Heart right ventricle (tissue), 16 donors: ENCODE results near the gene SLC2A9. TPM values are rescaled to one million over a fixed set of nuclear protein-coding genes. Genes with fewer than 3 reads are reported as not detected.
A peak's percentile ranks its signal among the peaks of the same experiment; 100 is the strongest.

Experiments
- ATAC-seq, 8 donors: fragments of 200-7000 bp; cut with Tn5 transposase; one replicate each; pipeline ENCODE4 v1.9.1; 2020; ENCODE audit warnings: mild to moderate bottlenecking in 8 of 8, moderate library complexity in 8 of 8, moderate number of reproducible peaks in 1 of 8
- DNase-seq, 2 donors: peaks; one replicate each; pipeline ENCODE4 v3.0.0-alpha.2; 2020
- H3K27ac ChIP-seq, 10 donors: fragments of 200-600 bp; sonication (generic) in 2 of 10; one replicate each; pipeline versions ENCODE4 v1.5.0 to v1.8.0; 2020 to 2022; ENCODE audit warnings: mild to moderate bottlenecking in 3 of 10
- H3K27me3 ChIP-seq, 7 donors: fragments of 200-600 bp; one replicate each; pipeline ENCODE4 v1.8.0; 2021 to 2022; ENCODE audit warnings: mild to moderate bottlenecking in 2 of 7
- H3K36me3 ChIP-seq, 9 donors: fragments of 200-600 bp; sonication (generic) in 1 of 9; one replicate each; pipeline versions ENCODE4 v1.5.0 to v1.8.0; 2020 to 2022; ENCODE audit warnings: mild to moderate bottlenecking in 2 of 9
- H3K4me1 ChIP-seq, 9 donors: fragments of 200-600 bp; sonication (generic) in 1 of 9; one replicate each; pipeline versions ENCODE4 v1.5.0 to v1.8.0; 2020 to 2022; ENCODE audit warnings: mild to moderate bottlenecking in 4 of 9
- H3K4me3 ChIP-seq, 10 donors: fragments of 200-600 bp; sonication (generic) in 2 of 10; one replicate each; pipeline versions ENCODE4 v1.5.0 to v1.8.0; 2020 to 2022; ENCODE audit warnings: mild to moderate bottlenecking in 7 of 10, moderate library complexity in 2 of 10
- H3K9me3 ChIP-seq, 11 donors: fragments of 200-600 bp in 10 of 11; sonication (generic) in 2 of 11; one replicate each; pipeline versions ENCODE4 v1.5.0 to v1.8.0; 2013 to 2022; ENCODE audit warnings: mild to moderate bottlenecking in 2 of 11, control low read depth in 1 of 11, moderate library complexity in 1 of 11
- WGBS, 2 donors: extraction: QIAGEN DNeasy Blood & Tissue Kit; methylation state at CpG; one replicate each; pipeline ENCODE4 v1.1.7; 2013; ENCODE audit warnings: inconsistent platforms in 1 of 2; 5-methylcytosine and 5-hydroxymethylcytosine counted together
- intact Hi-C, 10 donors: fragments of 100-400 bp; cut with DNase I; formaldehyde crosslinking; loops; one replicate each; pipeline versions ENCODE4 v1.11.1 to v1.14.2; 2022
- polyA plus RNA-seq, 2 donors: library from polyadenylated mRNA; stranded (reverse); fragments of 200-250 nt; gene quantifications; one replicate each; pipeline ENCODE4 v1.2.3, GENCODE V29; 2013
- total RNA-seq, 10 donors: library from RNA; stranded (reverse); fragmentation: NEBNext Ultra II Directional in 3 of 10; extraction: Animal tissue kit (Norgen Biotek cat#: 25700) in 3 of 10; gene quantifications; one replicate each; pipeline versions ENCODE4 v1.2.1 to v1.2.4, GENCODE V29; 2021 to 2023
- TF ChIP-seq, protein P1 (sequence below), 9 donors: fragments of 200-600 bp; sonication (generic) in 2 of 9; IDR thresholded peaks; one replicate each; pipeline versions ENCODE4 v1.5.0 to v1.8.0; 2021 to 2022; ENCODE audit warnings: antibody characterized with exemption in 9 of 9, mild to moderate bottlenecking in 5 of 9, moderate library complexity in 1 of 9
- donor health status: Arrhythmogenic right ventricular cardiomyopathy.
- donor health status: ischemic (EF 13 %, LVEDD 7.1; RV severe dilation, severe dysfunction).
- donor health status: healthy with polysubstance abuse.
- donor health status: DM: no; HTN: yes; CAD: no.
- donor health status: DM: no; HTN: no; CAD: no.
- donor health status: ischemic (EF 25% LVEDD 6.9; RV normal size, moderate dysfunction).
- donor health status: ischemic (EF 25% LVEDD 5.7; RV mildly dilated, moderate dysfunction).
- donor health status: healthy.
- donor health status: DM: yes; HTN: yes; CAD: no.
- donor health status: Ischemic cardiomyopathy.
- donor health status: ischemic (EF 35%, LVEDD 5.7; RV mildly dilated, moderate dysfunction).
- donor health status: nonischemic (EF 11% LVEDD 7.7; RV severe dilation, severe dysfunction).
- donor health status: DM: yes; HTN: yes; CAD: no.
- donor health status: PGD.
- donor health status: ischemic (EF 29% LVEDD 5.4; RV normal size, mild dysfunction).
- donor health status: nonischemic (EF 23%, LVEDD 6.1; RV moderate dilation, normal function).

Gene SLC2A9
- total and polyA plus RNA-seq, 12 donors, result 3.1 to 10.9 (median 5.5) TPM

DNA sequence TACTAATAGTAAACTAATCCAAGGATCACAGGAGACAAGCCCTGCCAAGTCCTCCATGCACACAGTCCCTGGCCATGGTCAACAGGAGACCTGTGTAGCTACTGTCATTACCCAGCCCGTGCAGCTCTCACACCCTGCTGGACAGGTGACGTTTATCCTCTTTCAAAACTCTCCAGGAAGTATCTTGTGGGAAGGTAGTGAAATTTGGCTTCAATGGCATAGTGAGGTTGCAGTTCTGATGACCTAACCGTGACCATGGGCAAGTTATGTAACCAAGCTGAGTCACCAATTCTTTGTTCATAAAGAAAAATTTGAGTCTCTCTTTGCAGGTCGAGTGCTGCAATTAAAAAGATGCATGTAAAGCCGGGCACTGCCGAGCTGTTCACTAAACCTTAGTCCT lies 11.3 kb upstream of the SLC2A9 start:
- Histone ChIP-seq H3K4me3 (no peak overlapping the region), H3K27ac (peak overlapping the region in 9 of 10 donors; percentile 17 to 85 (median 58)), H3K36me3 (no peaks in the 10 kb centered on the region), H3K4me1 (peaks cover 16 to 56% (median 38%) of the 10 kb centered on the region in 9 donors), H3K9me3 (no peaks in the 10 kb centered on the region), H3K27me3 (no peaks in the 10 kb centered on the region)
- WGBS, 2 donors, result 44 to 57% methylated on average over 6 of the region's 6 CpGs
- ATAC-seq (peak in 6 of 8 donors; percentile 27 to 55 (median 32)), DNase-seq (no peak)
- TF ChIP-seq, protein P1, sequence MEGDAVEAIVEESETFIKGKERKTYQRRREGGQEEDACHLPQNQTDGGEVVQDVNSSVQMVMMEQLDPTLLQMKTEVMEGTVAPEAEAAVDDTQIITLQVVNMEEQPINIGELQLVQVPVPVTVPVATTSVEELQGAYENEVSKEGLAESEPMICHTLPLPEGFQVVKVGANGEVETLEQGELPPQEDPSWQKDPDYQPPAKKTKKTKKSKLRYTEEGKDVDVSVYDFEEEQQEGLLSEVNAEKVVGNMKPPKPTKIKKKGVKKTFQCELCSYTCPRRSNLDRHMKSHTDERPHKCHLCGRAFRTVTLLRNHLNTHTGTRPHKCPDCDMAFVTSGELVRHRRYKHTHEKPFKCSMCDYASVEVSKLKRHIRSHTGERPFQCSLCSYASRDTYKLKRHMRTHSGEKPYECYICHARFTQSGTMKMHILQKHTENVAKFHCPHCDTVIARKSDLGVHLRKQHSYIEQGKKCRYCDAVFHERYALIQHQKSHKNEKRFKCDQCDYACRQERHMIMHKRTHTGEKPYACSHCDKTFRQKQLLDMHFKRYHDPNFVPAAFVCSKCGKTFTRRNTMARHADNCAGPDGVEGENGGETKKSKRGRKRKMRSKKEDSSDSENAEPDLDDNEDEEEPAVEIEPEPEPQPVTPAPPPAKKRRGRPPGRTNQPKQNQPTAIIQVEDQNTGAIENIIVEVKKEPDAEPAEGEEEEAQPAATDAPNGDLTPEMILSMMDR (IDR thresholded peaks at IDR 0.05), result no peak
- intact Hi-C loops, result no loop called here

DNA sequence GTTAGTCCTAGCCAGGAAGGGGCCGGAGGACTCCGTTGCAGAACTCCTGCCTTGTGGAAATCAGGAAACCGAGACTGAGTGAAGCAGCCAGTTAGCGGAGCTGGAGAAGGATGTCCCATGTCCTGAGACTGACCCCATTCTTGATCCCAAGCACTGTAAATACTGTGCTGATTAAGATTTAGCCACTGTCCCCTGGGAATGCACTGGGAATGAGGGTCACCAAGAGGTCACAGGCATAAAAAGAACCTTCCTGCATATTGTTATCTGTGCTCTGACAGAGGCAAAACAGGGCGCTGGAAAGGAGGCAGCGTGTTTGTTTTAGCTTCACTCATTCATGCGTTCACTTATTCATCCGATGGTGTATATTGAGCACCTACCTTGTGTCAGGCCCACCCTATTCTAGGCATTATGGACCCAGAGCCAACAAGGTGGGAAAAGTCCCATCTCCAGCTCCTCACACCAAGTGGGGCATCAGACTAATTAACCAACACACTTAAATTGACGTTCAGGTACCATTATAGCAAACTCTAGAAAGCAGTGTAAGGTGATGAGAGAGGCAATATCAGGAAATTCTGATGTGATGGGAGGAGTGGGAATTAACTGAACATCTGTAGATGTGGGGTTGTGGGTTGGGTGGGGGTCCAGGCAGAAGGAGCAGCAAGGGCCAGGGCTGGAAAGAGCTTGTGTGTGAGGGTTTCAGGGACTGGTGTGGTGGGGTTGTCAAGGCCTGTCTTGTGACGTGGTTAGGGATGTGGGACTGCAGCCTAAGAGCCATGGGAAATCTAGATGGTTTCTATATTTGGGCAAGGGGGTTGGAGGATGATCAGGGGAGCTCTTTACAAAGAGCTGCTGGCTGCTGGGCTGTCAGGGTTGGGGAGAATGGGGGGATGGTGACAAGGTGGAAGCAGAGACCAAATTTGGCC lies 10.6 kb upstream of the SLC2A9 start:
- intact Hi-C loops, result no loop called here
- DNase-seq (peak in 1 of 2 donors; percentile 54), ATAC-seq (peak; percentile 40 to 64 (median 54))
- Histone ChIP-seq H3K27ac (peak overlapping the region in 9 of 10 donors; percentile 2 to 85 (median 64)), H3K9me3 (no peaks in the 10 kb centered on the region), H3K4me1 (peaks cover 16 to 56% (median 38%) of the 10 kb centered on the region in 9 donors), H3K36me3 (no peaks in the 10 kb centered on the region), H3K27me3 (no peaks in the 10 kb centered on the region), H3K4me3 (no peak overlapping the region)
- TF ChIP-seq, protein P1 (IDR thresholded peaks at IDR 0.05), result no peak
- WGBS, 2 donors, result 33 to 42% methylated on average over 10 of the region's 10 CpGs

GRCh38 chr4:10030972-10031667 lies 9.8 kb upstream of the SLC2A9 start:
- DNase-seq, result no peak
- peak in 5 of 8 donors; percentile 40 to 82 (median 60) for ATAC-seq
- no peak overlapping the region for H3K4me3 ChIP-seq
- 48 to 56% methylated on average over 7 of the region's 7 CpGs for WGBS, 2 donors
- H3K36me3 ChIP-seq, result no peaks in the 10 kb centered on the region
- H3K27ac ChIP-seq, result peak overlapping the region in 9 of 10 donors; percentile 26 to 85 (median 64)
- H3K9me3 ChIP-seq, result no peaks in the 10 kb centered on the region
- peaks cover 16 to 56% (median 38%) of the 10 kb centered on the region in 9 donors for H3K4me1 ChIP-seq
- H3K27me3 ChIP-seq, result no peaks in the 10 kb centered on the region
- intact Hi-C loops, result no loop called here
- TF ChIP-seq, protein P1 (IDR thresholded peaks at IDR 0.05), result no peak

DNA sequence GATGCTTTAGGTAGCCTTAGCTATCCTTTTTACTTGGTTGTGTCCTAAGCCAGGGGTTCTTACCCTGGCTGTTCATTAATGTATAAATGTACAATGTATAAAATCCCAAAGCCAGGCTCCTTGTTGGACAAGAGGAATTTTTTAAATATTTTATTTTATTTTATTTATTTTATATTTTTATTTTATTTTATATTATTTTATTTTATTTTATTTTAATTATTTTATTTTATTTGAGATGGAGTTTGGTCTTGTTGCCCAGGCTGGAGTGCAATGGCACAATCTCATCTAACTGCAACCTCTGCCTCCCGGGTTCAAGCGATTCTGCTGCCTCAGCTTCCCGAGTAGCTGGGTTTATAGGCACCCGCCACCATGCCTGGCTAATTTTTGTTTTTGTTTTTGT lies 8.1 kb upstream of the SLC2A9 start:
- H3K9me3 ChIP-seq, result no peaks in the 10 kb centered on the region
- no peak for DNase-seq
- ATAC-seq, result no peak
- intact Hi-C loops, result loop anchor here in 2 of 10 donors (10.0 kb wide), 1 partner anchor 85 kb away; the partner anchor contains the start of gene WDR1 (in 2 of the 2)
- peaks cover 16 to 55% (median 36%) of the 10 kb centered on the region in 9 donors for H3K4me1 ChIP-seq
- no peaks in the 10 kb centered on the region for H3K27me3 ChIP-seq
- H3K36me3 ChIP-seq, result no peaks in the 10 kb centered on the region
- H3K27ac ChIP-seq, result no peak overlapping the region
- 98 to 99% methylated on average over 4 of the region's 4 CpGs for WGBS, 2 donors
- H3K4me3 ChIP-seq, result no peak overlapping the region
- TF ChIP-seq, protein P1 (IDR thresholded peaks at IDR 0.05), result no peak
